ENCODE measurements around the gene ALPP. TPM values are rescaled to one million over a fixed set of nuclear protein-coding genes. Genes with fewer than 3 reads are reported as not detected.
"Not testable (repeated sequence)": the region's sequence is repeated elsewhere in the genome, so short reads cannot be mapped to it uniquely, and the experiment has no call there.

Gene ALPP
- polyA plus RNA-seq, 3 donors, result not detected

DNA sequence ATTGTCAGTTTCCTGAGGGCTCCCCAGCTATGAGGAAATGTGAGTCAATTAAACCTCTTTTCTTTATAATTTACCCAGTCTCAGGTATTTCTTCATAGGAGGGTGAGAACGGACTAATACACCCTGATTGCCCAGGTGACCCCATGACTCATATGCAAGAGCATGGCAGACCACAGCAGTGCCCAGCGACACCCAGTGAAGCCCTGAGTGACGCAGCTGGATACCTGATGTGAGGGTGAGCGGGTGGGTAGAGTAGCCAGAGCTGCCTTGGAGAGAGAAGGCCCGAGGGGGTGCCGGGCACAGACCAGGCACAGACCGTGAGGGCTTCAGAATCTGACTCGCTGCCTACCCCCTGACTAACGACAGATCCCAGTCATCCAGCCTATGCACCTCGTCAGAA, 43.5 kb downstream of the ALPP start:
- Mint-ChIP-seq H3K27me3 (ENCODE audit: low read depth in 3 of 3) (peaks cover 50 to 71% (median 53%) of the 10 kb centered on the region in 3 donors), H3K9me3 (peaks cover 11 to 31% (median 22%) of the 10 kb centered on the region in 7 donors), H3K36me3 (peaks cover 0 to 6% of the 10 kb centered on the region in 2 donors), H3K27ac (peak overlapping the region in 2 of 7 donors; percentile 7 to 41), H3K4me1 (peaks cover 4% of the 10 kb centered on the region), H3K4me3 (peak overlapping the region in 1 of 2 donors; percentile 76)
- H3K27ac ChIP-seq (ENCODE audit: low read depth in 1 of 2, low read length in 2 of 2), result no peak overlapping the region
- H3K79me2 ChIP-seq (ENCODE audit: insufficient read depth, low read length), result no peaks in the 10 kb centered on the region
- TF ChIP-seq, protein P1, sequence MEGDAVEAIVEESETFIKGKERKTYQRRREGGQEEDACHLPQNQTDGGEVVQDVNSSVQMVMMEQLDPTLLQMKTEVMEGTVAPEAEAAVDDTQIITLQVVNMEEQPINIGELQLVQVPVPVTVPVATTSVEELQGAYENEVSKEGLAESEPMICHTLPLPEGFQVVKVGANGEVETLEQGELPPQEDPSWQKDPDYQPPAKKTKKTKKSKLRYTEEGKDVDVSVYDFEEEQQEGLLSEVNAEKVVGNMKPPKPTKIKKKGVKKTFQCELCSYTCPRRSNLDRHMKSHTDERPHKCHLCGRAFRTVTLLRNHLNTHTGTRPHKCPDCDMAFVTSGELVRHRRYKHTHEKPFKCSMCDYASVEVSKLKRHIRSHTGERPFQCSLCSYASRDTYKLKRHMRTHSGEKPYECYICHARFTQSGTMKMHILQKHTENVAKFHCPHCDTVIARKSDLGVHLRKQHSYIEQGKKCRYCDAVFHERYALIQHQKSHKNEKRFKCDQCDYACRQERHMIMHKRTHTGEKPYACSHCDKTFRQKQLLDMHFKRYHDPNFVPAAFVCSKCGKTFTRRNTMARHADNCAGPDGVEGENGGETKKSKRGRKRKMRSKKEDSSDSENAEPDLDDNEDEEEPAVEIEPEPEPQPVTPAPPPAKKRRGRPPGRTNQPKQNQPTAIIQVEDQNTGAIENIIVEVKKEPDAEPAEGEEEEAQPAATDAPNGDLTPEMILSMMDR (IDR thresholded peaks at IDR 0.05), result no peak
- DNase-seq, result no peak
- H3K4me3 ChIP-seq (replicated peaks in 1 of 3; ENCODE audit: low read depth in 2 of 3, low read length in 3 of 3), result no peak overlapping the region
- 92% methylated on average over 8 of the region's 10 CpGs for WGBS (ENCODE audit: insufficient coverage)
- peaks cover 16 to 22% of the 10 kb centered on the region in 2 donors for H3K9me3 ChIP-seq (replicated peaks in 1 of 2; ENCODE audit: control insufficient read depth in 1 of 2, insufficient read depth in 1 of 2, low read length in 2 of 2)
- H3K27me3 ChIP-seq (ENCODE audit: control insufficient read depth in 2 of 2, insufficient read depth in 2 of 2, low read length in 2 of 2), result peaks cover 24 to 47% of the 10 kb centered on the region in 2 donors
- no peaks in the 10 kb centered on the region for H4K20me1 ChIP-seq (ENCODE audit: insufficient read depth, low read length)
- no peak overlapping the region for H3K4me2 ChIP-seq (replicated peaks; ENCODE audit: extremely low read depth, low read length, poor library complexity, severe bottlenecking)
- H3K36me3 ChIP-seq (replicated peaks in 1 of 2; ENCODE audit: control insufficient read depth in 1 of 2, insufficient read depth in 2 of 2, low read length in 2 of 2), result no peaks in the 10 kb centered on the region
- H3K9ac ChIP-seq (ENCODE audit: insufficient read depth, low read length, poor library complexity, severe bottlenecking), result no peak overlapping the region
- intact Hi-C loops (cut with micrococcal nuclease), result no loop called here
- peaks cover 0 to 4% of the 10 kb centered on the region in 2 donors for H3K4me1 ChIP-seq (ENCODE audit: control insufficient read depth in 1 of 2, insufficient read depth in 2 of 2, low read length in 2 of 2)
- H2AFZ ChIP-seq (ENCODE audit: insufficient read depth, low read depth, low read length, poor library complexity, severe bottlenecking), result no peak overlapping the region

DNA sequence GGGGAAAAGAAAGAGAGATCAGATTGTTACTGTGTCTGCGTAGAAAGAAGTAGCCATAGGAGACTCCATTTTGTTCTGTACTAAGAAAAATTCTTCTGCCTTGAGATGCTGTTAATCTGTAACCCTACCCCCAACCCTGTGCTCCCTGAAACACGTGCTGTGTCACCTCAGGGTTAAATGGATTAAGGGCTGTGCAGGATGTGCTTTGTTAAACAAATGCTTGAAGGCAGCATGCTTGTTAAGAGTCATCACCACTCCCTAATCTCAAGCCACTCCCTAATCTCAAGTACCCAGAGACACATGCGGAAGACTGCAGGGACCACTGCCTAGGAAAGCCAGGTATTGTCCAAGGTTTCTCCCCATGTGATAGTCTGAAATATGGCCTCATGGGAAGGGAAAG, 44.4 kb downstream of the ALPP start:
- H3K9ac ChIP-seq (ENCODE audit: insufficient read depth, low read length, poor library complexity, severe bottlenecking); H3K4me3 Mint-ChIP-seq; H3K4me3 ChIP-seq (replicated peaks in 1 of 3; ENCODE audit: low read depth in 2 of 3, low read length in 3 of 3); H2AFZ ChIP-seq (ENCODE audit: insufficient read depth, low read depth, low read length, poor library complexity, severe bottlenecking); intact Hi-C loops (cut with micrococcal nuclease); H3K4me2 ChIP-seq (replicated peaks; ENCODE audit: extremely low read depth, low read length, poor library complexity, severe bottlenecking); H4K20me1 ChIP-seq (ENCODE audit: insufficient read depth, low read length); H3K36me3 Mint-ChIP-seq; H3K27ac ChIP-seq (ENCODE audit: low read depth in 1 of 2, low read length in 2 of 2); H3K79me2 ChIP-seq (ENCODE audit: insufficient read depth, low read length); DNase-seq; H3K4me1 ChIP-seq (ENCODE audit: control insufficient read depth in 1 of 2, insufficient read depth in 2 of 2, low read length in 2 of 2); H3K4me1 Mint-ChIP-seq; H3K36me3 ChIP-seq (replicated peaks in 1 of 2; ENCODE audit: control insufficient read depth in 1 of 2, insufficient read depth in 2 of 2, low read length in 2 of 2); H3K27ac Mint-ChIP-seq: not testable (repeated sequence)
- Histone ChIP-seq H3K27me3 (ENCODE audit: control insufficient read depth in 2 of 2, insufficient read depth in 2 of 2, low read length in 2 of 2) (peaks cover 24 to 45% of the 10 kb centered on the region in 2 donors), H3K9me3 (replicated peaks in 1 of 2; ENCODE audit: control insufficient read depth in 1 of 2, insufficient read depth in 1 of 2, low read length in 2 of 2) (peaks cover 16 to 22% of the 10 kb centered on the region in 2 donors)
- WGBS (ENCODE audit: insufficient coverage), result no CpG with 5 or more reads among the region's 3 CpGs
- H3K27me3 Mint-ChIP-seq (ENCODE audit: low read depth in 3 of 3), result peaks cover 49 to 64% (median 52%) of the 10 kb centered on the region in 3 donors
- peaks cover 11 to 31% (median 22%) of the 10 kb centered on the region in 7 donors for H3K9me3 Mint-ChIP-seq

DNA sequence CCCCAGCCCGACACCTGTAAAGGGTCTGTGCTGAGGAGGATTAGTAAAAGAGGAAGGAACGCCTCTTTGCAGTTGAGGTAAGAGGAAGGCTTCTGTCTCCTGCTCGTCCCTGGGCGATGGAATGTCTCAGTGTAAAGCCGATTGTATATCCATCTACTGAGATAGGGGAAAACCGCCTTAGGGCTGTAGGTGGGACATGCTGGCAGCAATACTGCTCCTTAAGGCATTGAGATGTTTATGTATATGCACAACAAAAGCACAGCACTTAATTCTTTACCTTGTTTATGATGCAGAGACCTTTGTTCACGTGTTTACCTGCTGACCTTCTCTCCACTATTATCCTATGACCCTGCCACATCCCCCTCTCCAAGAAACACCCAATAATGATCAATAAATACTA, 44.9 kb downstream of the ALPP start:
- H3K79me2 ChIP-seq (ENCODE audit: insufficient read depth, low read length); H2AFZ ChIP-seq (ENCODE audit: insufficient read depth, low read depth, low read length, poor library complexity, severe bottlenecking); H3K4me3 Mint-ChIP-seq; H3K4me1 Mint-ChIP-seq; H3K9ac ChIP-seq (ENCODE audit: insufficient read depth, low read length, poor library complexity, severe bottlenecking); H3K4me3 ChIP-seq (replicated peaks in 1 of 3; ENCODE audit: low read depth in 2 of 3, low read length in 3 of 3); H3K27ac Mint-ChIP-seq; H3K27ac ChIP-seq (ENCODE audit: low read depth in 1 of 2, low read length in 2 of 2); H3K4me2 ChIP-seq (replicated peaks; ENCODE audit: extremely low read depth, low read length, poor library complexity, severe bottlenecking); H3K4me1 ChIP-seq (ENCODE audit: control insufficient read depth in 1 of 2, insufficient read depth in 2 of 2, low read length in 2 of 2); H3K36me3 ChIP-seq (replicated peaks in 1 of 2; ENCODE audit: control insufficient read depth in 1 of 2, insufficient read depth in 2 of 2, low read length in 2 of 2); H4K20me1 ChIP-seq (ENCODE audit: insufficient read depth, low read length); intact Hi-C loops (cut with micrococcal nuclease); DNase-seq; H3K36me3 Mint-ChIP-seq: not testable (repeated sequence)
- 75% methylated on average over 4 of the region's 7 CpGs for WGBS (ENCODE audit: insufficient coverage)
- peaks cover 22 to 41% of the 10 kb centered on the region in 2 donors for H3K27me3 ChIP-seq (ENCODE audit: control insufficient read depth in 2 of 2, insufficient read depth in 2 of 2, low read length in 2 of 2)
- Mint-ChIP-seq H3K9me3 (peaks cover 11 to 31% (median 21%) of the 10 kb centered on the region in 7 donors), H3K27me3 (ENCODE audit: low read depth in 3 of 3) (peaks cover 45 to 62% (median 48%) of the 10 kb centered on the region in 3 donors)
- H3K9me3 ChIP-seq (replicated peaks in 1 of 2; ENCODE audit: control insufficient read depth in 1 of 2, insufficient read depth in 1 of 2, low read length in 2 of 2), result peaks cover 16 to 22% of the 10 kb centered on the region in 2 donors

Data from CD14-positive monocyte (primary cell).